ENCODE data around the gene TAF4.

TAF4 gene

DNA sequence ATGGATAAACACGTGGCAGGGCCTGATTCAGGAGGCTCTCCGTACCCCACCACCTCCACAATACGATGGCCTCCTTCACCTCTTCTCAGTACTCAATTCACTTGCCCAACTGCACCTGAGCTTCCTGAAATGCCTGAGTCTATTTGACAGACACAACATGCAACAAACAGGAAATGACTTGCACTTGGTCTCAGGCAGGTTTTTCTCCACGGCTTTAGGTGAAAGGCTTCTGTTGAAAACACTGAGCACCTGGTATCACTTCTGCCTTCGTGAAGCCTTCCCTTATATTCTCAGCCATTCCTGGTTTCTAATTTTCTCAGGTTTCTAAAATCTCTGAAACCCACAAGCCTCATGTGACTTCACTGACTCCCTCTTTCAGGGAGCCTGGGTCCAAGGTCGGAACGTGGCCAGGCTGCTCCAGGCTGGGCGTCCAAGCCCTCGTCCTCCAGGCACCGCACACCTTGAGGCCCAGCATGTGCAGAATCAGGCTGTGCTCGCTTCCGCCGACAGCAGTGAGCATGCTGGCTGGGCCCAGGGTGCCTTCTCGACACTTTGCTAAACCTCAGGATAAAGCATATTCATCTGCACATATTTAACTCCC lies 34.7 kb downstream of the TAF4 start:
- no peaks in the 10 kb centered on the region for H3K27me3 ChIP-seq (ENCODE audit: control insufficient read depth, insufficient read depth, low read length, poor library complexity, severe bottlenecking)
- H3K36me3 ChIP-seq (ENCODE audit: control insufficient read depth, insufficient read depth, low read length), result no peaks in the 10 kb centered on the region
- peaks cover 42% of the 10 kb centered on the region for H3K4me1 ChIP-seq (ENCODE audit: control insufficient read depth, insufficient read depth, low read length)
- H3K9me3 ChIP-seq (ENCODE audit: control insufficient read depth, low read length), result no peaks in the 10 kb centered on the region
- 90% methylated on average over 14 of the region's 14 CpGs for WGBS, 2 experiments
- H3K4me3 ChIP-seq (ENCODE audit: insufficient read depth, low read depth, low read length), result no peak overlapping the region
- H3K27ac ChIP-seq (ENCODE audit: insufficient read depth, low read depth, low read length, poor library complexity, severe bottlenecking), result no peak overlapping the region

DNA sequence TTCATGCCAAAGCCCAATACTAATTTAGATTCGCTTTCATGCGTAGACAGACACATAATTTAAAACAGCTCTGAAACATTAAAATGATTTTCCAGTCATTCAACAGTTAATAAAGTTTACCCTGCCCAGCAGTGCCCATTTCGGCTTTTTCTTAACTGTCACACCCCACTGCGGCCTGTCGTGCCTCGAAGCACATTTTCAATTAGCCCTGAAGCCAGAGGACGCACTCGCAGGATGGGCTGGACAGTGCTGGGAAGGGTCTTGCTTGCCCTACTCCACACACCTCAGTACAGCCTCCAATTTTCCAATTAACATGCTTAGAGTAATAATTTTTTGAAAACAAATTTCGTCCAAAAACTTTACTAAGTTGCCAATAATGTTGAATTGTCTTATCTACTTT lies 35.3 kb downstream of the TAF4 start:
- no peak overlapping the region for H3K27ac ChIP-seq (ENCODE audit: insufficient read depth, low read depth, low read length, poor library complexity, severe bottlenecking)
- peaks cover 43% of the 10 kb centered on the region for H3K4me1 ChIP-seq (ENCODE audit: control insufficient read depth, insufficient read depth, low read length)
- no peaks in the 10 kb centered on the region for H3K36me3 ChIP-seq (ENCODE audit: control insufficient read depth, insufficient read depth, low read length)
- H3K27me3 ChIP-seq (ENCODE audit: control insufficient read depth, insufficient read depth, low read length, poor library complexity, severe bottlenecking), result no peaks in the 10 kb centered on the region
- 93 to 94% methylated on average over 9 of the region's 9 CpGs for WGBS, 2 experiments
- no peak overlapping the region for H3K4me3 ChIP-seq (ENCODE audit: insufficient read depth, low read depth, low read length)
- no peaks in the 10 kb centered on the region for H3K9me3 ChIP-seq (ENCODE audit: control insufficient read depth, low read length)

DNA sequence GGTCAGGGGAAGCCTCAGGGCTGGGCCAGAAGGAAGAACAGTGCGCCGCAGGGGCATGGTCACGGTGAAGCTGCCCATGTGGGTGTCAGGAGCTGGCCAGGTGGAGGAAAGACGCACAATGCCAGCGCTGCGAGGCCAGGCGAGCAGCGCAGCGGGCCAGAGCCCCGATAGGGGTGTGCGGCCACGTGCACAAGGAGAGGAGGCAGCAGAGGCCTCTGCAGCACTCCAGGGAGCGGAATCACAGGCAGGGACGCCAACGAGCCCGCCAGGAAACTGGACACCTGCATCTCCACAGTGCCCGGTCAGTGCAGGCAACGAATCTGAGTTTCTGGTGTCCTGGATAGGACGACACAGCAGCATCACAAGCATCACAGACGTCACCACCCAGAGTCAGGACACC lies 35.7 kb downstream of the TAF4 start:
- no peaks in the 10 kb centered on the region for H3K36me3 ChIP-seq (ENCODE audit: control insufficient read depth, insufficient read depth, low read length)
- no peaks in the 10 kb centered on the region for H3K27me3 ChIP-seq (ENCODE audit: control insufficient read depth, insufficient read depth, low read length, poor library complexity, severe bottlenecking)
- H3K4me3 ChIP-seq (ENCODE audit: insufficient read depth, low read depth, low read length), result no peak overlapping the region
- peaks cover 43% of the 10 kb centered on the region for H3K4me1 ChIP-seq (ENCODE audit: control insufficient read depth, insufficient read depth, low read length)
- H3K27ac ChIP-seq (ENCODE audit: insufficient read depth, low read depth, low read length, poor library complexity, severe bottlenecking), result no peak overlapping the region
- WGBS, 2 experiments, result 95 to 96% methylated on average over 20 of the region's 20 CpGs
- H3K9me3 ChIP-seq (ENCODE audit: control insufficient read depth, low read length), result no peaks in the 10 kb centered on the region

DNA sequence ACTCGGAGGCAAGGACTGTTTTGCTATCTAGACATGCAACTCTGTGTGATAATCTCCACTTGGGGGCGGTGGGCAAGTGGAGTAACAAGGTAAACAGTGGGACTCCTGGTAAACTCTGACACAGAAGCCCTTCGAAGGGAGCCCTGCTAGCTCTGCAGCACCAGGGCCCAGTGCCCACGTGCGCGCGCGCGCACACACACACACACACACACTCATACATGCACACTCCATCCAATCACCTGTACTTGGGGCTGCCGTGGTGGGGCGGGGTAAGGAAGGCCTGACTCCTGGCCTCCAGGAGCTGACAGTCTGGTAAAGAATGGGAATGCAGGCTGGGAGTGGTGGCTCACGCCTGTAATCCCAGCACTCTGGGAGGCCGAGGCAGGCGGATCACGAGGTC lies 36.4 kb downstream of the TAF4 start:
- Histone ChIP-seq H3K36me3 (ENCODE audit: control insufficient read depth, insufficient read depth, low read length) (no peaks in the 10 kb centered on the region), H3K4me1 (ENCODE audit: control insufficient read depth, insufficient read depth, low read length) (peaks cover 43% of the 10 kb centered on the region), H3K27me3 (ENCODE audit: control insufficient read depth, insufficient read depth, low read length, poor library complexity, severe bottlenecking) (no peaks in the 10 kb centered on the region), H3K4me3 (ENCODE audit: insufficient read depth, low read depth, low read length) (no peak overlapping the region), H3K9me3 (ENCODE audit: control insufficient read depth, low read length) (no peaks in the 10 kb centered on the region), H3K27ac (ENCODE audit: insufficient read depth, low read depth, low read length, poor library complexity, severe bottlenecking) (no peak overlapping the region)
- WGBS, 2 experiments, result 86 to 90% methylated on average over 15 of the region's 15 CpGs

DNA sequence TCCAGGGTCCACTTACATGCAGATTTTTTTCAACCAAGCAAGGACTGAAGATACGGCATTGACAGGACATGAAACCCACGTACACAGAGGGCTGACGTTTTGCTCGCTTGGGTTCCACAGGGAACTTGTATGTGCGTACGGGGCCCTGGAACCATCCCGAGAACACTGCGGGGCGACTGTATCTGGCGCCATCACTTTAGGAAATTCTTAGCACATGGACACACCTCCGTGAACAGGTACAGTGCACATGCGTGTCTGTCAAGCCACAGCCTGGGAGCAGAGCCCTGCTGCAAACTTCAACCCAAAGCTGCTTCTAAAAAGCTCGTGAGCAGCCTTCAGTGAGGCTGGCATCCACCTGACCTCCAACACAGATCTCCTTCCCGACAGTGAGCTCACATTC lies 37.3 kb downstream of the TAF4 start:
- H3K9me3 ChIP-seq (ENCODE audit: control insufficient read depth, low read length), result no peaks in the 10 kb centered on the region
- peaks cover 42% of the 10 kb centered on the region for H3K4me1 ChIP-seq (ENCODE audit: control insufficient read depth, insufficient read depth, low read length)
- H3K36me3 ChIP-seq (ENCODE audit: control insufficient read depth, insufficient read depth, low read length), result no peaks in the 10 kb centered on the region
- H3K27me3 ChIP-seq (ENCODE audit: control insufficient read depth, insufficient read depth, low read length, poor library complexity, severe bottlenecking), result no peaks in the 10 kb centered on the region
- no peak overlapping the region for H3K27ac ChIP-seq (ENCODE audit: insufficient read depth, low read depth, low read length, poor library complexity, severe bottlenecking)
- WGBS, 2 experiments, result 90 to 91% methylated on average over 14 of the region's 14 CpGs
- H3K4me3 ChIP-seq (ENCODE audit: insufficient read depth, low read depth, low read length), result no peak overlapping the region

DNA sequence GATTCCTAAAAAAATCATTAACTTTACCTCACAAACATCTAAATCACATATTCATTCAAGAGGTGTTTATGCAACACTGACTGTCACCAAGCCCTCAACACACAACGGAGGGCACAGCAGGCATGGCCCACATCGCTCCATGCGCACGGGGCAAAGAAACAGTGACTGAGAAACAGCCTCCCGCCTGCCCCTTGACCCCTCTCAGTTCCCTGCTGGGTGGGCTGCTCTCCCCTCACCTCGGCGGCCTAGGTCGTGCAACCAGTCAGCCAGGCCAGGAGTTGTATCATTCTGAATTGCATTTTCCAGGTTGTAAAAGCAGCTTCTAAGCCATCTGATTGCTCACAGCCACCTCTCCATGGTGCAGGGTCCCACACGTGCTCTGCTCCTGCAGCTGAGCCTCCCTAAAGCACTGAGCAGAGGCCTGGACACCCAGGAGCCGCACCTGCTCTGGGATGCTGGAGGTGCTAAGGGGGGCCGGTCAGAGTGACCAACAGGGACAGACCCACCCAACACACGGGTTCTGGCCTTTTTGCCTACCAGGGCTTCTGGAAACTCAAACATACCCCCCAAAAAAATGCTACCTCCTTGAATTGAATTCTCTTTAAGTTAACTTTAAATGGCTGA lies 37.9 kb downstream of the TAF4 start:
- H3K4me1 ChIP-seq (ENCODE audit: control insufficient read depth, insufficient read depth, low read length), result peaks cover 36% of the 10 kb centered on the region
- no peaks in the 10 kb centered on the region for H3K27me3 ChIP-seq (ENCODE audit: control insufficient read depth, insufficient read depth, low read length, poor library complexity, severe bottlenecking)
- WGBS, 2 experiments, result 62 to 63% methylated on average over 12 of the region's 12 CpGs
- no peak overlapping the region for H3K27ac ChIP-seq (ENCODE audit: insufficient read depth, low read depth, low read length, poor library complexity, severe bottlenecking)
- H3K9me3 ChIP-seq (ENCODE audit: control insufficient read depth, low read length), result no peaks in the 10 kb centered on the region
- no peak overlapping the region for H3K4me3 ChIP-seq (ENCODE audit: insufficient read depth, low read depth, low read length)
- no peaks in the 10 kb centered on the region for H3K36me3 ChIP-seq (ENCODE audit: control insufficient read depth, insufficient read depth, low read length)

DNA sequence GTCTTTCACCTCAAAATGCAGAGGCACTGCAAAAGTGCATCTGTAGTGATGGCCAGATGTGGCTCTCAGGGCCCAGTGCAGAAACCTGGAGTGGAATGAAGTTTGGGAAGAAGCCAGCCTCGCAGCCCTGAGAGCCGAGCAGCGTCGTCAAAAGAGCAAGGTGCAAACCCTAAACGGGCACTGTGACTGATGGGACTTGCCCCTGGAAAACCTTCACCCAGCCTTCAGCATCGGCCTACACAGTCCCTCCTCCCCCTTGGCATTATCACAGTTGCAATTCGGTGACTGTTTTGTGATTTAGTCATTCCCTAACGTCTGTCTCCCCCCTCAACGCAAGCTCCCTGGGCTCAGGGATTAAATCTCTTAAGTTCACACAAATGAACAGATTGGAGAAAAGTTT lies 38.6 kb downstream of the TAF4 start:
- 77 to 78% methylated on average over 9 of the region's 9 CpGs for WGBS, 2 experiments
- Histone ChIP-seq H3K36me3 (ENCODE audit: control insufficient read depth, insufficient read depth, low read length) (no peaks in the 10 kb centered on the region), H3K4me3 (ENCODE audit: insufficient read depth, low read depth, low read length) (no peak overlapping the region), H3K27ac (ENCODE audit: insufficient read depth, low read depth, low read length, poor library complexity, severe bottlenecking) (no peak overlapping the region), H3K27me3 (ENCODE audit: control insufficient read depth, insufficient read depth, low read length, poor library complexity, severe bottlenecking) (no peaks in the 10 kb centered on the region), H3K4me1 (ENCODE audit: control insufficient read depth, insufficient read depth, low read length) (peaks cover 38% of the 10 kb centered on the region), H3K9me3 (ENCODE audit: control insufficient read depth, low read length) (no peaks in the 10 kb centered on the region)

DNA sequence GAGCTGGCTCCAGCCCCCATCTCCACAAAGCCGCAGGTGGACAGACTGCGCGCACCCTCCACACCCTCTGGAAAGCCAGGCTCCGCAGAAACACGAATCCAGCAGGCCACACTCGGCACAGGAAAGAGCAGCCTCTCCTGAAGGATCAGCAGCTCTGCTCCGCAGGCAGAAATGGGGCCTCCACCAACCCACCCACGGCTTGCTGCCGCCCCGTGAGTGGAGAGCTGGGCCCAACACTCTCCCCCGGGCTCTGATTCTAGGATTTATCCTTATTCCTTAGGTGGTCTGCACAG lies 39.2 kb downstream of the TAF4 start:
- no peaks in the 10 kb centered on the region for H3K27me3 ChIP-seq (ENCODE audit: control insufficient read depth, insufficient read depth, low read length, poor library complexity, severe bottlenecking)
- no peak overlapping the region for H3K27ac ChIP-seq (ENCODE audit: insufficient read depth, low read depth, low read length, poor library complexity, severe bottlenecking)
- peaks cover 40% of the 10 kb centered on the region for H3K4me1 ChIP-seq (ENCODE audit: control insufficient read depth, insufficient read depth, low read length)
- no peaks in the 10 kb centered on the region for H3K36me3 ChIP-seq (ENCODE audit: control insufficient read depth, insufficient read depth, low read length)
- 79 to 82% methylated on average over 11 of the region's 11 CpGs for WGBS, 2 experiments
- H3K4me3 ChIP-seq (ENCODE audit: insufficient read depth, low read depth, low read length), result no peak overlapping the region
- no peaks in the 10 kb centered on the region for H3K9me3 ChIP-seq (ENCODE audit: control insufficient read depth, low read length)

DNA sequence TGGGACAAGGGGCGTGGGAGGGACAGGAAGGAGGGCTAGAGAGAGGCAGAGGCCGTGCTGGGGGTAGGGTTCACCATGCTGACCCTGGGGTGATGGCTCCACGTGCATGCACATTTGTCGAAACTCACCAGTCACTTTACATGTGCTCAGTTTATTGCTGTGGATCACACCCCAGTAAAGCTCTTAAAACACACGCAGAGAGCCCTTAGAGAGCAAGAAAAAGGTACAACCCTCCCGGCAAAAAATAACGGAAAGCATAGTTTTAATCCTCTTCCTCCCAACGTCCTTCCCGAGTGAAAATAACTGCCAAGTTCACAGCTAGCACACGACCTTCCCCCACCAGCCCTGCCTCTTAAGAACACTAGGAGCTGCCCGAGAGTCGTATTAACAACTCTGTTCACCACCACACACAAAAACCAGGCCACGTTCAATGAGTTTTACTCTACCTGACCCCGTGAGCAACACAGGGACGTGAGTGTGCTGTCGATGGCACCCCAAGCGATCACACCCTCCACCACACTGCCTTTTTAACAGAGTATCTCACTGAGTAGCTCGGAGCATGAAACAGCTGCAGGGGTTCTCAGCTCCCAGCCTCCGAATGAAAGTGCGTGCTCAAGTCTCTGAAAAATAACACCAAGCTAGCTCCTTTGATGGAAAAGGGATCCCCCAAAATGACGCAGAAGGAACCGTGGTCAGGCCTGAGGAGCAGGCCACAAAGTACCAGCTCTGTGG lies 39.7 kb downstream of the TAF4 start:
- Histone ChIP-seq H3K36me3 (ENCODE audit: control insufficient read depth, insufficient read depth, low read length) (no peaks in the 10 kb centered on the region), H3K27me3 (ENCODE audit: control insufficient read depth, insufficient read depth, low read length, poor library complexity, severe bottlenecking) (no peaks in the 10 kb centered on the region), H3K27ac (ENCODE audit: insufficient read depth, low read depth, low read length, poor library complexity, severe bottlenecking) (no peak overlapping the region), H3K4me1 (ENCODE audit: control insufficient read depth, insufficient read depth, low read length) (peaks cover 40% of the 10 kb centered on the region), H3K4me3 (ENCODE audit: insufficient read depth, low read depth, low read length) (no peak overlapping the region), H3K9me3 (ENCODE audit: control insufficient read depth, low read length) (no peaks in the 10 kb centered on the region)
- 78 to 82% methylated on average over 22 of the region's 22 CpGs for WGBS, 2 experiments

DNA sequence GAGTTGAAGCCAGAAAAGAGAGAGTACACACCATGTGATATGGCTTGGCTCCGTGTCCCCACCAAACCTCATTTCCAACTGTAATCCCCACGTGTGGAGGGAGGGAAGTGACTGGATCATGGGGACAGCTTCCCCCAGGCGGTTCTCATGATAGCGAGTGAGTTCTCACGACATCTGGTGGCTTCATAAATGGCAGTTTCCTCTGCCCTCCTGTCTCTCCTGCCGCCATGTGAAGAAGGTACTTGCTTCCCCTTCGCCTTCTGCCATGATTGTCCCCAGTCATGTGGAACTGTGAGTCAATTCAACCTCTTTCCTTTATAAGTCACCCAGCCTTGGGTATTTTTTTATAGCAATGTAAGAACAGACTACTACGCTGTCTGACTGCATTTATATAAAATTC lies 40.3 kb downstream of the TAF4 start:
- no peak overlapping the region for H3K27ac ChIP-seq (ENCODE audit: insufficient read depth, low read depth, low read length, poor library complexity, severe bottlenecking)
- H3K4me1 ChIP-seq (ENCODE audit: control insufficient read depth, insufficient read depth, low read length), result peaks cover 40% of the 10 kb centered on the region
- H3K27me3 ChIP-seq (ENCODE audit: control insufficient read depth, insufficient read depth, low read length, poor library complexity, severe bottlenecking), result no peaks in the 10 kb centered on the region
- H3K36me3 ChIP-seq (ENCODE audit: control insufficient read depth, insufficient read depth, low read length), result no peaks in the 10 kb centered on the region
- WGBS, 2 experiments, result 84 to 88% methylated on average over 7 to 8 of the region's 8 CpGs
- H3K4me3 ChIP-seq (ENCODE audit: insufficient read depth, low read depth, low read length), result no peak overlapping the region
- no peaks in the 10 kb centered on the region for H3K9me3 ChIP-seq (ENCODE audit: control insufficient read depth, low read length)
